T-cell (primary cell): Measurements from ENCODE around the gene FAM120C. TPM values are rescaled to one million over a fixed set of nuclear protein-coding genes. Genes with fewer than 3 reads are reported as not detected.

Experiments
- ATAC-seq, 4 experiments: fragments of 200-7000 bp in 3 of 4; fragments of 150-1000 bp in 1 of 4; cut with Tn5 transposase; replicated peaks in 1 of 4; 1 replicate in 3 of 4; 2 replicates in 1 of 4; pipeline ENCODE4 v1.10.0; 2021; ENCODE audit warnings: moderate library complexity in 3 of 4, mild to moderate bottlenecking in 2 of 4, moderate number of reproducible peaks in 1 of 4
- CTCF ChIA-PET, 2 donors: fragments of 300-600 bp; sonication (Branson Sonifier 250); formaldehyde crosslinking; loops; one replicate each; lab custom pipeline; 2022; ENCODE audit warnings: antibody characterized with exemption in 2 of 2; lab: Charles Lee
- POLR2A ChIA-PET, 2 donors: fragments of 300-600 bp; sonication (Branson Sonifier 250); formaldehyde crosslinking; loops; one replicate each; lab custom pipeline; 2022; ENCODE audit warnings: antibody characterized with exemption in 2 of 2; lab: Charles Lee
- DNase-seq, 35 experiments: peaks; one replicate each; pipeline versions ENCODE4 v3.0.0 to v3.0.0-alpha.2; 2013 to 2023
- H3K27ac ChIP-seq: one replicate; pipeline ENCODE4 v1.5.1; 2013; ENCODE audit warnings: low read length
- H3K27me3 ChIP-seq, 2 experiments: replicated peaks in 1 of 2; 1 replicate in 1 of 2; 2 replicates in 1 of 2; pipeline versions ENCODE4 v1.6.1 to v1.7.0; 2013; ENCODE audit warnings: low read length in 1 of 2, mixed read lengths in 1 of 2; ENCODE audit not compliant: control insufficient read depth in 2 of 2, insufficient read depth in 2 of 2; ENCODE audit errors: extremely low read depth in 1 of 2
- H3K36me3 ChIP-seq, 2 donors: 1 replicate in 1 of 2; 2 replicates in 1 of 2; pipeline versions ENCODE4 v1.6.1 to v1.7.0; 2013; ENCODE audit warnings: low read length in 1 of 2; ENCODE audit not compliant: control insufficient read depth in 2 of 2, insufficient read depth in 1 of 2; ENCODE audit errors: extremely low read depth in 1 of 2
- H3K4me1 ChIP-seq, 2 experiments: 1 replicate in 1 of 2; 2 replicates in 1 of 2; pipeline versions ENCODE4 v1.6.1 to v1.7.0; 2013; ENCODE audit warnings: low read length in 2 of 2, mixed read lengths in 1 of 2; ENCODE audit not compliant: insufficient read depth in 2 of 2, control insufficient read depth in 1 of 2; ENCODE audit errors: extremely low read depth in 1 of 2
- H3K4me3 ChIP-seq, 2 donors: 1 replicate in 1 of 2; 2 replicates in 1 of 2; pipeline versions ENCODE4 v1.5.1 to v1.7.0; 2013; ENCODE audit warnings: mild to moderate bottlenecking in 2 of 2, low read length in 1 of 2, moderate library complexity in 1 of 2; ENCODE audit not compliant: control insufficient read depth in 1 of 2; ENCODE audit errors: extremely low read depth in 1 of 2
- H3K9me3 ChIP-seq: 2 replicates; pipeline ENCODE4 v1.7.0; 2013
- H3K27ac Mint-ChIP-seq, 2 donors: one replicate each; pipeline ENCODE4 v1.8.0; 2020 to 2021; ENCODE audit warnings: mild to moderate bottlenecking in 2 of 2, mixed read lengths in 2 of 2
- H3K27me3 Mint-ChIP-seq, 2 donors: one replicate each; pipeline ENCODE4 v1.8.0; 2021 to 2022; ENCODE audit warnings: mixed read lengths in 2 of 2
- H3K36me3 Mint-ChIP-seq: one replicate; pipeline ENCODE4 v1.8.0; 2021; ENCODE audit warnings: mixed read lengths
- H3K4me1 Mint-ChIP-seq, 3 donors: one replicate each; pipeline ENCODE4 v1.8.0; 2020 to 2022; ENCODE audit warnings: mixed read lengths in 3 of 3, mild to moderate bottlenecking in 1 of 3
- H3K4me3 Mint-ChIP-seq, 3 donors: one replicate each; pipeline ENCODE4 v1.8.0; 2020 to 2022; ENCODE audit warnings: mild to moderate bottlenecking in 3 of 3, mixed read lengths in 3 of 3, moderate library complexity in 3 of 3
- H3K9me3 Mint-ChIP-seq, 3 donors: one replicate each; pipeline ENCODE4 v1.8.0; 2020 to 2022; ENCODE audit warnings: mixed read lengths in 3 of 3
- WGBS: methylation state at CpG from one replicate; pipeline ENCODE4 v1.1.5; 2013; ENCODE audit warnings: missing lambda C conversion rate; ENCODE audit not compliant: insufficient coverage; 5-methylcytosine and 5-hydroxymethylcytosine counted together
- total RNA-seq, 35 experiments: library from RNA in 6 of 35; stranded (reverse) in 6 of 35; fragments of 120-200 nt in 1 of 35; gene quantifications; one replicate each; pipeline versions ENCODE4 v1.2.1 to v1.2.4 and lab custom pipeline; 2013 to 2026

The FAM120C gene
- total RNA-seq, 5 donors from 2014 or later (not counting 1 experiment from before 2014, with no cell fraction given): 14.9 to 23.0 (median 19.5) TPM

DNA sequence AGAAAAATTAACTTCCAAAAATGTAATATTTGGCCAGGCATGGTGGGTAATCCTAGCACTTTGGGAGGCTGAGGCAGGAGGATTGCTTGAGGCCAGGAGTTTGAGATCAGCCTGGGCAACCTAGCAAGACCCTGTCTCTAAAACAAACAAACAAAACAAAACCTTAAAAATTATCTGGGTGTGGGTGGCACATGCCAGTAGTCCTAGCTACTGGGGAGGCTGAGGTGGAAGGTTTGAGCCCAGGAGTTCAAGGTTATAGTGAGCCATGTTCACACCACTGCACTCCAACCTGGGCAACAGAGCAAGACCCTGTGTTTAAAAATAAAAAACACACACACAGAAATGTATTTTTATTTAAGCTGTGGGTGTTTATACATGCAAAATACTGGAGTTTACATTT, 12.0 kb downstream of the FAM120C start:
- no peak for DNase-seq
- ChIA-PET POLR2A (no interaction called here), CTCF (no interaction called here)
- H3K27me3 ChIP-seq: no peaks in the 10 kb centered on the region
- no peak for ATAC-seq
- Mint-ChIP-seq H3K27ac (no peak overlapping the region), H3K36me3 (peaks cover 22% of the 10 kb centered on the region), H3K27me3 (peaks cover 0 to 4% of the 10 kb centered on the region in 2 donors), H3K4me3 (no peak overlapping the region), H3K4me1 (peaks cover 0 to 1% (median 0%) of the 10 kb centered on the region in 3 donors), H3K9me3 (no peaks in the 10 kb centered on the region)
- no peaks in the 10 kb centered on the region for H3K4me1 ChIP-seq
- no peak overlapping the region for H3K4me3 ChIP-seq
- H3K9me3 ChIP-seq: no peaks in the 10 kb centered on the region
- no peak overlapping the region for H3K27ac ChIP-seq
- peaks cover 0 to 7% of the 10 kb centered on the region in 2 donors for H3K36me3 ChIP-seq

DNA sequence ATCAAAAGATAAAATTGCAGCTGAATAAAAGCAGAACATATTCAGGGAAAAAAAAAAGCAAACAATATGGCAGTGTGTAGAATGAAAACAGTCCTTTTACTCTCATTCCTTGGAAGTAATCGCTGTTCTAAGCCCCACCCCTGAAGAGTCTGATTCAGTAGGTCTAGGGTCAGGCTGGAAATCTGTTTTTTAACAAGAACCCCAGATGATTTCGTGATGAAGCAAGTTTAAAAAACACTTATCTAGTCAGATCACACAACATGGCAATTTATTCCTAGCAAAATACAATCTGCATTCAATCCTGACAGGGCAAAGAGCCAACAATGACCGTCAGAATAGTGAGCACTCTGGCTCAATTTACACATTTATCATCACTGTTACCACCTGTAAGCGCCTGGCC, 16.1 kb downstream of the FAM120C start:
- Mint-ChIP-seq H3K9me3 (no peaks in the 10 kb centered on the region), H3K27ac (no peak overlapping the region), H3K4me1 (peaks cover 0 to 1% (median 0%) of the 10 kb centered on the region in 3 donors), H3K36me3 (peaks cover 4% of the 10 kb centered on the region), H3K27me3 (peaks cover 0 to 4% of the 10 kb centered on the region in 2 donors), H3K4me3 (no peak overlapping the region)
- DNase-seq: no peak
- no CpG with 5 or more reads among the region's 4 CpGs for WGBS
- CTCF ChIA-PET: interaction anchor here in 1 of 2 donors (0.8 kb wide), 1 partner anchor 400 kb away, joined by 9 read pairs; no protein-coding TSS in a partner anchor
- H3K4me1 ChIP-seq: no peaks in the 10 kb centered on the region
- POLR2A ChIA-PET: no interaction called here
- no peaks in the 10 kb centered on the region for H3K9me3 ChIP-seq
- H3K36me3 ChIP-seq: no peaks in the 10 kb centered on the region
- ATAC-seq: no peak
- H3K27me3 ChIP-seq: no peaks in the 10 kb centered on the region
- no peak overlapping the region for H3K4me3 ChIP-seq
- no peak overlapping the region for H3K27ac ChIP-seq

DNA sequence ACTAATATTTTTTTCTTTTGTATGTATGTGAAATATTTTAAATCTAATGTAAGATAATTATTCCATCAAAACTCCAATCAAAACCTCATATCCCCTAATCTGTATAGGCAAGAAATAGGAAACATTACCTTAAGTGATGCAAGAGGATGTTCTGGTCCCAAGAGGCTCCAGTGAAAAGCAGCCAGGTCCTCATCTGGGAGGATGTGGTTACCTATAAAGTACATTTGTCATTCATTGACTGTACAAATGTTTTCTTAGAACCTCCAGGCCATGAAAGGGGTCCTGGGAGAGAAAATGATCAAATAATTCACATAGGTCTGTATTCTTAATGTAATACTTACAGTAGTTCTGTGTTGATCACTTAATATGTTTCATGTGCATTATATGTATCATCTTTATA, 25.5 kb downstream of the FAM120C start:
- no peaks in the 10 kb centered on the region for H3K9me3 Mint-ChIP-seq

DNA sequence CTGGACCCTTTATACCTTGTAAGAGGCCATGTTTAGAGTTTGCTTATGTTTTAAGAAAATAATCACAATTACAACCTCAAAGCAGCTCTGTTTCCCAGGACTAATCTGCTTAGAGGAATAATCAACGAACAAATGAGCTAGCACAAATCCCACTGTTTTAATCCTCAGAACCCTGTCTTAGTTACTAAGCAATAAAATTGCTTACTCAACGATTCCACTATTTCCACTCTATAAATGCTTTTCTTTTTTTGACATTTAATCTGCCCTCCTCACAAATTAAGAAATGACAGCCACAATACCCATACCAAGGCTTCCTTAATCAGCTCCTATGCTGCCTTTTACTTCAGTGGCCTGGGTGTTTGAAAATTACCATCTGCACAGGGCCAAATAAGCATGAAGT, 48.8 kb downstream of the FAM120C start:
- no peak overlapping the region for H3K27ac ChIP-seq
- ATAC-seq: no peak
- no peaks in the 10 kb centered on the region for H3K27me3 ChIP-seq
- Mint-ChIP-seq H3K4me3 (no peak overlapping the region), H3K27me3 (peaks cover 0 to 6% of the 10 kb centered on the region in 2 donors), H3K9me3 (no peaks in the 10 kb centered on the region), H3K36me3 (peaks cover 33% of the 10 kb centered on the region), H3K27ac (no peak overlapping the region), H3K4me1 (no peaks in the 10 kb centered on the region)
- H3K9me3 ChIP-seq: no peaks in the 10 kb centered on the region
- ChIA-PET CTCF (interaction anchor here in 1 of 2 donors (0.6 kb wide), 1 partner anchor 28 kb away, joined by 3 read pairs; no protein-coding TSS in a partner anchor), POLR2A (interaction anchor here in 1 of 2 donors (0.6 kb wide), 1 partner anchor 334 kb away, joined by 5 read pairs; no protein-coding TSS in a partner anchor)
- no peak for DNase-seq
- WGBS: 100% methylated on average over 1 of the region's 2 CpGs
- no peaks in the 10 kb centered on the region for H3K4me1 ChIP-seq
- peaks cover 0 to 10% of the 10 kb centered on the region in 2 donors for H3K36me3 ChIP-seq
- H3K4me3 ChIP-seq: no peak overlapping the region

More for the DNA sequence above, 25.5 kb downstream of the FAM120C start:
- H3K4me3 Mint-ChIP-seq: no peak overlapping the region
- ATAC-seq: no peak
- peaks cover 28% of the 10 kb centered on the region for H3K36me3 Mint-ChIP-seq
- H3K27ac ChIP-seq: no peak overlapping the region
- peaks cover 0 to 5% of the 10 kb centered on the region in 2 donors for H3K27me3 Mint-ChIP-seq
- ChIA-PET CTCF (no interaction called here), POLR2A (no interaction called here)
- no peak for DNase-seq
- no peak overlapping the region for H3K4me3 ChIP-seq
- H3K27me3 ChIP-seq: no peaks in the 10 kb centered on the region
- no peak overlapping the region for H3K27ac Mint-ChIP-seq
- no peaks in the 10 kb centered on the region for H3K9me3 ChIP-seq
- no peaks in the 10 kb centered on the region for H3K36me3 ChIP-seq
- no peaks in the 10 kb centered on the region for H3K4me1 Mint-ChIP-seq
- no peaks in the 10 kb centered on the region for H3K4me1 ChIP-seq

DNA sequence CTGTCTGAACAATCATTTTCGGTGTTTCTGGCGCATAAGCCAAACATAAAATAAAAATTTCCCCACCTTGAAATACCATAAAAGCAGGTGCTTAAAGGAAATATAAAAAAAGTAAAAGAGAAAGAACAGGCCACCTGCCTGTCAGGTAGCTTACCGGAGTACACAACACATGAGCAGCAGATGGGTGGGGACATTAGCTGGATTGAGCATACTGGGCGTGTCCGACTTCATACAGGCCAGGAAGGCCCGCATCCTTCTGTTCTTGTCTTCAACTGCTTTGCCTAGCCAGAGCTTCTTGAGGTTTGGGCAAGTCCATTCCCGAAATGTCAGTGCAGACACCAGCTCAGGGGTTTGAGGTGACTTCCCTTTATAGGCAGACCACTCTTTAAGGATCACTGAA, 66.7 kb downstream of the FAM120C start:
- no peaks in the 10 kb centered on the region for H3K27me3 Mint-ChIP-seq
- POLR2A ChIA-PET: no interaction called here
- H3K4me1 Mint-ChIP-seq: no peaks in the 10 kb centered on the region
- WGBS: 100% methylated on average over 1 of the region's 7 CpGs
- no peak for DNase-seq
- Histone ChIP-seq H3K27ac (no peak overlapping the region), H3K4me1 (no peaks in the 10 kb centered on the region), H3K4me3 (no peak overlapping the region), H3K27me3 (no peaks in the 10 kb centered on the region), H3K36me3 (no peaks in the 10 kb centered on the region), H3K9me3 (no peaks in the 10 kb centered on the region)
- H3K27ac Mint-ChIP-seq: no peak overlapping the region
- peaks cover 15% of the 10 kb centered on the region for H3K36me3 Mint-ChIP-seq
- ATAC-seq: no peak
- no peak overlapping the region for H3K4me3 Mint-ChIP-seq
- CTCF ChIA-PET: no interaction called here
- no peaks in the 10 kb centered on the region for H3K9me3 Mint-ChIP-seq

DNA sequence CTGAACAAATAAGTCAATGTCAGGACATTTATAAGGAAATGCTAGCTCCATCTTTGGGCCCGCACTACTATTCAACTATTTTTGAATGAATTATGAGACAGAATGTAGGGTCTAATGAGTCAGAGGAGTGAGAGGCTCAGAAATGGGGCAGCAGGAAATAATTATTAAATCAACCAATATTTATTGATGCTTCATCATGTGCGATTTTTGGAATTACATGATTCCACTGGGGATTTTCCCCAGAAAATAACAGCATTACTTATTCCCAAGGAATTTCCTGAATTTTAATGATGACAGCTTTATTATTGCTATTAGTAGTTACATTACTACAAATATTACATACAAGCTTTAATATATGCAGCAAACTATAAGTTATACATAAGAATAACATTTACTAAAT, 89.5 kb downstream of the FAM120C start:
- H3K27ac ChIP-seq: no peak overlapping the region
- Mint-ChIP-seq H3K9me3 (no peaks in the 10 kb centered on the region), H3K4me1 (no peaks in the 10 kb centered on the region), H3K27ac (no peak overlapping the region), H3K27me3 (no peaks in the 10 kb centered on the region), H3K36me3 (peaks cover 6% of the 10 kb centered on the region), H3K4me3 (no peak overlapping the region)
- no peaks in the 10 kb centered on the region for H3K9me3 ChIP-seq
- no peaks in the 10 kb centered on the region for H3K36me3 ChIP-seq
- no peaks in the 10 kb centered on the region for H3K27me3 ChIP-seq
- no CpG with 5 or more reads among the region's 2 CpGs for whole genome bisulfite sequencing
- POLR2A ChIA-PET: no interaction called here
- H3K4me3 ChIP-seq: no peak overlapping the region
- DNase-seq (no peak), ATAC-seq (no peak)
- CTCF ChIA-PET: no interaction called here
- no peaks in the 10 kb centered on the region for H3K4me1 ChIP-seq

DNA sequence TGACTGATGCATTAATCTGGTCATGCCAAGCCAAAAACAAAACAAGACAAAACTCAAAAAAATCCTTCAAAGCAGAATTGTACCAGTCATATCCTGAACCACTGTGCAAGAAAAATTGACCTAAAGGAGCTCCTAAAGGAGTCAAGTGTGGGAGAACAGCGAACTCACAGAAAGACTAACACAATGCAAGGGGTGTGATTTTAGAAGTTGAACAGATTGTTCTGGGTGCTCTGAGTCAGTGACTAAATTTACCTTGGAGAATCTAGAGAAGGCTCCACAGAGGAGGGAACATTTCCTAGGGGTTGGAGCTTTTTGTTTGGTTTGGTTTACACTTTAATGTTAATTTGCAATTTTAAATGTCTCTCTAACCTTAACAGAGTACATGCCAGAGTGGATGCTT, 89.9 kb downstream of the FAM120C start:
- Mint-ChIP-seq H3K4me3 (no peak overlapping the region), H3K36me3 (peaks cover 6% of the 10 kb centered on the region), H3K27ac (no peak overlapping the region), H3K4me1 (no peaks in the 10 kb centered on the region), H3K9me3 (no peaks in the 10 kb centered on the region), H3K27me3 (no peaks in the 10 kb centered on the region)
- Histone ChIP-seq H3K4me3 (no peak overlapping the region), H3K36me3 (no peaks in the 10 kb centered on the region), H3K4me1 (no peaks in the 10 kb centered on the region), H3K9me3 (no peaks in the 10 kb centered on the region), H3K27me3 (no peaks in the 10 kb centered on the region), H3K27ac (no peak overlapping the region)
- POLR2A ChIA-PET: no interaction called here
- CTCF ChIA-PET: no interaction called here
- no peak for ATAC-seq
- no CpG with 5 or more reads among the region's 1 CpG for WGBS
- DNase-seq: no peak
